Activated CD8-positive, alpha-beta memory T cell treated with anti-CD3 and anti-CD28 coated beads for 48 hours (primary cell): ENCODE results near the gene MEIS2.

Source experiments
- DNase-seq, 3 experiments: peaks; one replicate each; pipeline ENCODE4 v3.0.0-alpha.2; 2020; ENCODE audit warnings: low read depth in 2 of 3, low spot score in 2 of 3

The MEIS2 gene

DNA sequence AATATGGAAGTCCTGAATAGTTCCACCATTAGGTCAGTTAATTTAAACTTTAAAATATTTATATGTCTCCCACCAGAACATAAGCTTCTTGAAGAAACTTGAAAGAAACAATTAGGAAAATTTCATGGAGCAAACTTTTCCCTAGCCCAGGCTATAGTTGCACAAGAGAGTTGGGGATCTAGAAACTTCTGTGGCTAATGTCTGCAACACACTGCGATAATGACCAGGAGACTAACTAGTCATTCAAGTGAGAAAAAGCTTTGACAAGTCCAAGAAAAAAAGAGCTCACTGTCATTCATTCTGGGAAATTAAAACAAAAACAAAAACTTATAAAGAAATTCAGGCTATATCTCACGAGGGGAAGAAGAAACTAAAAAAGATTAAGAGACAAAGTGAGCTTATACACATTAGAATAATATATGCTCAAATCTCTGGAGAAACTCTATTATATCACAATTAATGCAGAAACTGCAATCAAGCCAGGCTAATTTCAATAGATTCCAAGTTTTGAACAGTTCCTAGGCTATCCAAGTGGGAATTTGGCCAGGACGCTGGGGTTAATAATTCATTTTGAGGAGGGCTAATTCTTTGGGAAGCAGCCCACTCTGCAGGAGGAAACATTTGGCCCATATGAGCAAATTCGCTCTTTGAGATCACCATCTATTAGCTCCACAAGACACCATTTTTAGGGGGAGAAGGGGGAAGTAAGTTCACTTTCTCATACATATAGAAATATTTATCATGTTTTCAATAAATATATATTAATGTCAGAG is 134.6 kb downstream of the MEIS2 start:
- no peak for DNase-seq

DNA sequence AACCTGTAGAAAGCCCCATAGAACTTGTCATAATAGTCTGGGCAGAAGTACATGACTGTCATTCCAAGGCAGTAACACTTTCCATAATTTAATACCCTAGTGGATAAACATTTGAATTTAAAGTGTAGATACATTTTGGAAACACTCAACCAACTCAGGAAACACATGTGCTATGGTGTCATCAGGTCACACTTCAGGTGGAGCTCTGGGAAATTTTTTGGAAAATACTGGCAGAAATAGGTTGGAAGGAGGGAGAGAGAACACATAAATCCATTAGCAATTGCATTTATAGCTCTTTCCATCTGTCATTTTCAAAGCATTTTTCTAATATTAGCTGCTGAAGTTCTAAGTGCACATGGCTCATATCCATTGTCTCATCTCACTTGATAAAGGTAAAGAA is 135.7 kb downstream of the MEIS2 start:
- DNase-seq: no peak

GRCh38 chr15:36961956-36962355 is 138.4 kb downstream of the MEIS2 start:
- DNase-seq: no peak

DNA sequence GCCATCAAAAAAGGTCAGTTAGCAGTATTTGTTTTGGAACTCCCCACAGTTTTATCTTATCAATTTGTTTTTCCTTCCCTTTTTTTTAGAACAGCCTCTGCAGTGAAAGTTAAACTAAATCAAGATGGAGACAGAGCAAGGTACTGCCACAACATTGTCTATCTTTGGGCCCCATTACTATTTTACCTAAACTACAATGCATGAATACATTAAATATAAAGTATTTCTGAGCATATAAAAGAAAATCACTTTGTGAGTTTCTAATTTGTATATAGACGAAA is 139.5 kb downstream of the MEIS2 start:
- no peak for DNase-seq

- no peak for DNase-seq
Observed at GRCh38 chr15:36960179-36960946, 140.0 kb downstream of the MEIS2 start.

DNA sequence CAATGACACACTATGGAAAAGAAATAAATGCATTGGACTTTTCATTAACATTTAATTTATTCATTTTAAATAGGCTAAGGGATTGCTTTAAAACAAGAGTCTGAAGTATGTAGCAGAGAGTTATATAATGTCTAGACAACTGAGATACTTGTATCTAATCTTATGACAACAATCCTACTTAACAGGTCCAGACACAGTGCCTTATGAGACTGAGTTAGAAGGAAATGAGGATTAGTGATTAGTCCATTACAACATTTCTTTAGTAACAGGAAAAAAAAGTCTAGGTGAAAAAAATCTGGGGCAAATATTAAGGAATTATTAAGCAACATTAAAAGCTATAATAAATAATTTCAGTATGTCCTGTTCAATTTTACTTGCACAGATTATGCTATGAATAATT is 140.6 kb downstream of the MEIS2 start:
- DNase-seq: no peak

GRCh38 chr15:36958606-36959005 is 141.7 kb downstream of the MEIS2 start:
- DNase-seq: no peak

DNA sequence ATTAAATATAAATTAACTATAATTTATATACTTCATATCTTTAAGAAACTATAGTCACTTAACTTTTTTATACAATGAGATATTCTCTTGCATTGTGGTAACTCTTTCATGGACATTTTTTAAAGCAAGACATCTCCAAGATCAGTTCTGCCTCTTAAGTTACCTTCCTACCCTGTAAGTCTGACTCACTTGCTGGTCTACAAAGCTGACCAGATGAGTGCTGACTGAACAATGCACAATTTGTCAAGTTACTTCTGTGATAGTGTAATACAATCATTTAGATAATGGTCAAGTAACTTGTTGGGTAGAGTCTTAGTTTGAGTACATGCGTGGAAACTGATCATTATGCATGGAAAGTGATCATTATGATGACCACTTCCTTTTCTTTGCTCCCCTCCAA is 145.9 kb downstream of the MEIS2 start:
- DNase-seq: no peak

GRCh38 chr15:36953346-36953745 is 147.0 kb downstream of the MEIS2 start:
- DNase-seq: no peak

GRCh38 chr15:36951731-36952247 is 148.6 kb downstream of the MEIS2 start:
- no peak for DNase-seq

- DNase-seq: no peak
Observed at GRCh38 chr15:36950371-36950770, 150.0 kb downstream of the MEIS2 start.

DNA sequence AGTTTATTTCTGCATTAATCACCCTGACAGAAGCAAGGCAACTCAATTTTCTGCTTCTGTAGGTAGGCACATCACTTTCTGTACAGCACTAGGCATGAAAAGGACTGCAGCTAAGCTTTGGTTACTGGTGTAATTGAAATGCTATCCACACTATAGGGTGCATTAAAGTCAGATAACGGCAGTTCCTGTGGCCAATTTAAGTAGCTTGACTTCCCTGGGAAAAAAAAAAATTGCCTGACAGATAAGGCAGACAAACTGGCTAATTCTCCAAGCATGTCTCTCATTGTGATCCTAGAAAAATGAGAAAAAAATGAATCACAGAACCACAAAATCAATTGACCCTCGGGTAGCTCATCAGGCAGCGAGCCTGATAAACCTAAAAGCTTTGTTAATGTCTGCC is 151.4 kb downstream of the MEIS2 start:
- no peak for DNase-seq

DNA sequence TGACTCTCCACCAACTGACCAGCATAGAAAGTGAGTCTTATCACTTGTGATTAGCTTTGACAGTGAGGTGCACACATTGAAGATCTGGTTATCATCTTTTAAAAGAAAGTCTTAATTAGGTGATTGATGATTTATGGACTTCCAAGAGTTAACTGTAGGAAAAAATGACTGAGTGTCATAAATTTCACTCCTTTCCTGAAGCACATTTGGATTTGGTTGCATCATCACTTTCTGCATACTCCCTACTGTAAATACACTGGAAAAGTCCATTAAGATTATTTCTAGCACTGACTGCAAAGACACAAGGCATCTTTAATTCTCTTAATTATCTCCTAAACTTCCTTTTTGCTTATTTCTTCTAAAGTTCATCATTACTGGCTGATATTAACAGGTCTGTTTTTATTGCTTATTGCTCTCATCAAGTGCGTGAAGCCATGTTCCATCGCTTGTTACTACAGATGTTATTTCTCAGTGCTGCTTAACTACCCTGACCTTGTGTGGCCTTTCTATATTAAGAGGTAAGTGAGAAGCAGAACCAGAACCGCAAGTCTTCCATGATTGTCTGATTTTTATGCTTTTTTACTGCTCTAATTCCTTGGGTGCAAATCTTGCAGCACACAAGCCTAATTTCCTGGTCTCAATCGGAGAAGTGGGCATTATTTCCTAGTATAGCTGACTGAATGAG is 153.2 kb downstream of the MEIS2 start:
- no peak for DNase-seq

GRCh38 chr15:36944442-36944841 is 155.9 kb downstream of the MEIS2 start:
- DNase-seq: no peak

- no peak for DNase-seq
Observed at GRCh38 chr15:36943508-36944361, 156.6 kb downstream of the MEIS2 start.

GRCh38 chr15:36942248-36942827 is 158.0 kb downstream of the MEIS2 start:
- no peak for DNase-seq

- DNase-seq: no peak
Observed at GRCh38 chr15:36941798-36942197, 158.6 kb downstream of the MEIS2 start.

GRCh38 chr15:36940636-36941260 is 159.6 kb downstream of the MEIS2 start:
- no peak for DNase-seq

DNA sequence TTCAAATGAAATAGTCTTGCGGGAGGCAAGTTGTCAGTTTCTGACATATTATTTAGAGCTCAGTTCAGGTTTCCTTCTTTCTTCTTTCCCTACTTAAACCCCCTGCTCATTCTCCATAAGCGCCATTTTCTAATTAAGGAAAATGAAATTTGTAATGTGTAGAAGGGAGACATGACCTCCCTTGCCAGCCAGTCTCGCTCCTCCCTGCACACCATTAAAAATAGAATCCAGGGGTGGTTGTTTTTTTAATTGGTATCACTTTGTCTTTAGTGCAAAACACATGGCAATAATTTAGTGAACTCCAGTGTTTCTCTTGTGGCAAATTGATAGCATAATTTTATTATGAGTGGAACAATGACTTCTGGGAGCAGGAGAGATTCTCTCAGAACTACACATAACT is 160.1 kb downstream of the MEIS2 start:
- DNase-seq: no peak

DNA sequence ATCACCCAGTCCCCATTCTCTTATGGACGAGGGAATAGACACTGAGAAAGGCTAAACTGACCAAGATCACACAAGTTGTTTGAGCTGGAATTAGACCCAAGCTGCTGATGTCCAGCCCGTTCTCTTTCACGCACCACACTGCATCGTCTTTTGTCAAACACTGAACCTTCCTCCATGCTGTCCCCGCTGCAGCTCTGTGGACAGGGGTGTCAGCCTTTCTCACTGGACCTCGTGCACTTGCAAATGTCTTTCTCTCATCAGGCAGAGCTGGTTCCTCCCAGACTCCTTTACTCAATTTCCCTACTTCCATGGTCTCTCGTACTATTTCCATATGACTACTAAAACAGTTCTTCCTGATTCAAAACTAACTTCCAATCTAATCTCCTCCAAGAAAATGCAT is 161.6 kb downstream of the MEIS2 start:
- DNase-seq: no peak
